Measurements from ENCODE around the gene PSMB2.

GRCh38 chr1:35577071-35577998 lies 64.0 kb downstream of the PSMB2 start:
- TF ChIP-seq EZH2 (IDR thresholded peaks at IDR 0.05; ENCODE audit: low read depth, low read length, severe bottlenecking) = peak; percentile 90
- no peak for TF ChIP-seq JUND (IDR thresholded peaks at IDR 0.05; ENCODE audit: low read length)

All from H1 (cell line).